ENCODE data around the gene DPPA2.

- no peak for TF ChIP-seq CTCF (IDR thresholded peaks at IDR 0.05)
- no peak for TF ChIP-seq POLR2A (IDR thresholded peaks at IDR 0.05)
Observed at GRCh38 chr3:109269577-109270275, 46.6 kb downstream of the DPPA2 start.

Data from thyroid gland (tissue), 4 donors.